GM20431 (cell line): ENCODE measurements around the gene FBXL16.

Source experiments
- in situ Hi-C: fragments of 300-500 bp; cut with MseI, MboI; formaldehyde crosslinking; loops from one replicate; pipeline ENCODE4 v1.15.0; 2020; ENCODE audit warnings: low sequenced_read_pairs; ENCODE audit not compliant: unreplicated experiment

FBXL16 gene

GRCh38 chr16:735982-736453, 30.4 kb upstream of the FBXL16 start:
- in situ Hi-C loops, result no loop called here

GRCh38 chr16:734981-735881, 29.6 kb upstream of the FBXL16 start:
- in situ Hi-C loops, result no loop called here

GRCh38 chr16:734208-734980, 28.8 kb upstream of the FBXL16 start:
- in situ Hi-C loops, result no loop called here

GRCh38 chr16:733382-734207, 28.0 kb upstream of the FBXL16 start:
- in situ Hi-C loops, result no loop called here

- in situ Hi-C loops, result no loop called here
Measured at GRCh38 chr16:732936-733335, 27.3 kb upstream of the FBXL16 start.

- in situ Hi-C loops, result no loop called here
Measured at GRCh38 chr16:732332-732731, 26.7 kb upstream of the FBXL16 start.

- in situ Hi-C loops, result no loop called here
Measured at GRCh38 chr16:730666-731509, 25.3 kb upstream of the FBXL16 start.

- in situ Hi-C loops, result no loop called here
Measured at GRCh38 chr16:729768-730665, 24.4 kb upstream of the FBXL16 start.

GRCh38 chr16:728890-729744, 23.5 kb upstream of the FBXL16 start:
- in situ Hi-C loops, result no loop called here

- in situ Hi-C loops, result no loop called here
Measured at GRCh38 chr16:728131-728889, 22.7 kb upstream of the FBXL16 start.

GRCh38 chr16:727291-727977, 21.8 kb upstream of the FBXL16 start:
- in situ Hi-C loops, result no loop called here

- in situ Hi-C loops, result no loop called here
Measured at GRCh38 chr16:726438-727290, 21.1 kb upstream of the FBXL16 start, which contains the start of the genes CCDC78 and HAGHL. TSS of gene CCDC78 (minus strand) at chr16:726443. CDS start at chr16:726367, 76 bp downstream. TSS of gene HAGHL (plus strand) at chr16:727106. CDS start at chr16:727510, 404 bp downstream.

- in situ Hi-C loops, result no loop called here
Measured at GRCh38 chr16:726188-726437, 20.5 kb upstream of the FBXL16 start.

GRCh38 chr16:725463-726187, 20.0 kb upstream of the FBXL16 start:
- in situ Hi-C loops, result no loop called here

- in situ Hi-C loops, result no loop called here
Measured at GRCh38 chr16:725041-725376, 19.4 kb upstream of the FBXL16 start.
